Calu3 (cell line): ENCODE data around the gene ROGDI. TPM values are rescaled to one million over a fixed set of nuclear protein-coding genes. Genes with fewer than 3 reads are reported as not detected.

Experiments used
- BruUV-seq: library from RNA; stranded (reverse); fragments of 400-500 nt; replicated peaks from 2 replicates; lab custom pipeline; 2021; lab: Mats Ljungman, UMichigan
- CTCF ChIA-PET: fragments of 300-600 bp; sonication (Branson Sonifier 250); formaldehyde crosslinking; loops from one replicate; lab custom pipeline; 2022; ENCODE audit warnings: antibody characterized with exemption; lab: Charles Lee
- DNase-seq: peaks from one replicate; pipeline ENCODE4 v3.0.0; 2022
- H3K27ac Mint-ChIP-seq: one replicate; pipeline ENCODE4 v1.8.0; 2022; ENCODE audit warnings: mixed read lengths; ENCODE audit not compliant: unreplicated experiment
- H3K27me3 Mint-ChIP-seq: one replicate; pipeline ENCODE4 v1.8.0; 2022; ENCODE audit warnings: mixed read lengths; ENCODE audit not compliant: unreplicated experiment
- H3K36me3 Mint-ChIP-seq: one replicate; pipeline ENCODE4 v1.8.0; 2022; ENCODE audit warnings: mild to moderate bottlenecking, moderate library complexity, mixed read lengths; ENCODE audit not compliant: insufficient read depth, unreplicated experiment
- H3K4me1 Mint-ChIP-seq: one replicate; pipeline ENCODE4 v1.8.0; 2022; ENCODE audit warnings: mild to moderate bottlenecking, low read depth, mixed read lengths; ENCODE audit not compliant: unreplicated experiment
- H3K4me3 Mint-ChIP-seq: one replicate; pipeline ENCODE4 v1.8.0; 2022; ENCODE audit warnings: mild to moderate bottlenecking, low read depth, moderate library complexity, mixed read lengths; ENCODE audit not compliant: unreplicated experiment
- H3K9me3 Mint-ChIP-seq: one replicate; pipeline ENCODE4 v1.8.0; 2022; ENCODE audit warnings: low read depth, mixed read lengths; ENCODE audit not compliant: unreplicated experiment
- CTCF ChIP-seq: fragments of 200-600 bp; IDR thresholded peaks from one replicate; pipeline ENCODE4 v1.8.0; 2022; ENCODE audit warnings: antibody characterized with exemption; ENCODE audit not compliant: unreplicated experiment
- intact Hi-C: fragments of 100-400 bp; cut with micrococcal nuclease; formaldehyde crosslinking; loops from one replicate; pipeline ENCODE4 v1.10.0; 2022; ENCODE audit not compliant: unreplicated experiment
- total RNA-seq: library from RNA; stranded (reverse); gene quantifications from 2 replicates; pipeline ENCODE4 v1.2.3, GENCODE V29; 2022

Gene ROGDI
- total RNA-seq, 1 experiment from 2014 or later = 20.8 TPM

DNA sequence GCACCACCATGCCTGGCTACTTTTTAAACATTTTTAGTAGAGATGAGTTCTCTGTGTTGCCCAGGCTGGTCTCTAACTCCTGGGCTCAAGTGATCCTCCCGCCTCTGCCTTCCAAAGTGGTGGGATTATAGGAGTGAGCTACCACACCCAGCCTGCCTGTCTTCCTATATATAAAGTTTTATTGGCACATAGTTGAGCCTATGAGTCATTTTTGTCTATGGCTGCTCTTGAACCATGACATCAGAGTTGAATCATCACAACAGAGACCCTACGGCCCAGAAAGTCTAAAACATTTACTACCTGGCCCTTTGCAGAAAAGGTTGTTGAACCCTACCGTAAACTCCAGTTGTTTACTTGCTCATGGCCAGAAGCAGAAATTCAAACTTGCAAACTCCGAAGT is 22.2 kb downstream of the ROGDI start:
- Mint-ChIP-seq H3K36me3 (no peaks in the 10 kb centered on the region), H3K27me3 (no peaks in the 10 kb centered on the region), H3K4me1 (no peaks in the 10 kb centered on the region), H3K4me3 (no peak overlapping the region), H3K9me3 (no peaks in the 10 kb centered on the region), H3K27ac (no peak overlapping the region)
- CTCF ChIA-PET = interaction anchor here (0.6 to 1.1 kb wide), 2 partner anchors 12 to 15 kb away, joined by 3 to 8 read pairs; partner anchors contain the start of gene SMIM22
- BruUV-seq = no TSS peak
- TF ChIP-seq CTCF = no peak
- DNase-seq = no peak
- intact Hi-C loops = no loop called here

- no peak for DNase-seq
- no peaks in the 10 kb centered on the region for H3K4me1 Mint-ChIP-seq
- no peak overlapping the region for H3K4me3 Mint-ChIP-seq
- H3K27ac Mint-ChIP-seq = no peak overlapping the region
- intact Hi-C loops = no loop called here
- no TSS peak for BruUV-seq
- no peaks in the 10 kb centered on the region for H3K27me3 Mint-ChIP-seq
- H3K36me3 Mint-ChIP-seq = no peaks in the 10 kb centered on the region
- no peaks in the 10 kb centered on the region for H3K9me3 Mint-ChIP-seq
- no peak for TF ChIP-seq CTCF
- CTCF ChIA-PET = no interaction called here
These were observed 24.4 kb downstream of the ROGDI start for GRCh38 chr16:4778050-4778392.

DNA sequence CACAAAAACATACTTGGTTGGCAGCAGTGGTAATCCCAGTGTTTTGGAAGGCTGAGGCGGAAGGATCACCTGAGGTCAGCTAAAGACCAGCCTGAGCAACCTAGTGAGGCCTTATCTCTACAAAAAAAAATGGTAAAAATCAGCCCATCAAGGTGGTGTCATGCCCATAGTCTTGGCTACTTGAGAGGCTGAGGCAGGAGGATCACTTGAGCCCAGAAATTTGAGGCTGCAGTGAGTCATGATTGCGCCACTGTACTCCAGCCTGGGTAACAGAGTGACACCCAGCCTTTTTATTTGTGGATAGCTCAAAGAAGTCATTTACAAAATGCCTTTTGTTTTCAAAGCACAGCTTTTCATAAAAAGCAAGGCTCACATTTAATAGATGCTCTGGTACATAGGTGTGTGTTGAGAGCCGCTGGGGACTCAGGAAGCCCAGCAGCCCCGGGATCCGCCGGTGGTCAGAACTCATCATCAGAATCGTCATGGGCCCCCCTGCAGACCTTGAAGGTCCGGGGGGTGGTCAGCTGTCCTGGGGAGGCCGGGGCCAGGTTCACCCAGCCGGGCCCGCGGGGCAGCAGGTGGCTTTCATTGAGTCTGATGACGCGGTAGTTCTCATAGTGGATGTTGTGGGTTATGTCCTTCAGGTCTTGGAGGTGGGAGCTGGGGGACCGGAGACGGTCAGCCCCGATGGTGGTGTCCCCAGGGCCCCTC is 24.9 kb downstream of the ROGDI start:
- CTCF ChIA-PET = no interaction called here
- Mint-ChIP-seq H3K36me3 (no peaks in the 10 kb centered on the region), H3K4me3 (no peak overlapping the region), H3K27ac (no peak overlapping the region), H3K9me3 (no peaks in the 10 kb centered on the region), H3K4me1 (no peaks in the 10 kb centered on the region), H3K27me3 (no peaks in the 10 kb centered on the region)
- no peak for DNase-seq
- no TSS peak for BruUV-seq
- TF ChIP-seq CTCF = no peak
- intact Hi-C loops = no loop called here

DNA sequence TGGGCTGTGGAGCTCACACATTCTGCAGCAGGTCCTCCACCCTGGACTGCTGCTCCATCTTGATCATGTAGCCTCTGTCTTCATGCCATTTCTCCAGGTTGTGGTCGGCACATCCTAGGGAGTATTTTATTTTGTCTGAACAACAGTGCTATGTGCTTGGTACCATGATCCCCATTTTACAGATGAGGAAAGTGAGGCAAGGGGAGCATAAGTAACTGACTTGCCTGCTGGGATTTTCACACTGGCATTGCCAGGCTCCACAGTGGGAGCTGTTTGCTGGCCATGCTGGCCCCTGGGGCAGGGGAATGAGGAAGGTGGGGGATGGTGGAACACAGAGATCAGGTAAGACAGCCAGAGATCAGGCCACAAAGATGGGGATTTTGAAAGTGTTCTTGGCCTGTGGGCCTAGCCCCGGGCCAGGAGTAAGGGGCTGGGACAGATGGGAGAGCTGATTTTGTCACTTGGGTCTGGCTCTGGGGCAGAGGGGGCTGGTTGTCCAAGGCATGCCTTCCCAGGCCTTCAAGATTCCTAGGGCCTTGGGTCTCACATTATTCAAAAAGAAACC is 26.2 kb downstream of the ROGDI start:
- no TSS peak for BruUV-seq
- Mint-ChIP-seq H3K27me3 (no peaks in the 10 kb centered on the region), H3K9me3 (no peaks in the 10 kb centered on the region), H3K27ac (no peak overlapping the region), H3K4me1 (no peaks in the 10 kb centered on the region), H3K4me3 (no peak overlapping the region), H3K36me3 (no peaks in the 10 kb centered on the region)
- intact Hi-C loops = no loop called here
- no peak for TF ChIP-seq CTCF
- DNase-seq = no peak
- CTCF ChIA-PET = no interaction called here
